HG02642 (cell line): ENCODE data around the gene GOLGA6C.
"Not testable (repeated sequence)": the region's sequence is repeated elsewhere in the genome, so short reads cannot be mapped to it uniquely, and the experiment has no call there.

Source experiments
- ATAC-seq: cut with Tn5 transposase; IDR thresholded peaks from one replicate; pipeline ENCODE4 v1.9.1; 2021; ENCODE audit warnings: mild to moderate bottlenecking; ENCODE audit not compliant: unreplicated experiment, poor library complexity

Gene GOLGA6C, protein sequence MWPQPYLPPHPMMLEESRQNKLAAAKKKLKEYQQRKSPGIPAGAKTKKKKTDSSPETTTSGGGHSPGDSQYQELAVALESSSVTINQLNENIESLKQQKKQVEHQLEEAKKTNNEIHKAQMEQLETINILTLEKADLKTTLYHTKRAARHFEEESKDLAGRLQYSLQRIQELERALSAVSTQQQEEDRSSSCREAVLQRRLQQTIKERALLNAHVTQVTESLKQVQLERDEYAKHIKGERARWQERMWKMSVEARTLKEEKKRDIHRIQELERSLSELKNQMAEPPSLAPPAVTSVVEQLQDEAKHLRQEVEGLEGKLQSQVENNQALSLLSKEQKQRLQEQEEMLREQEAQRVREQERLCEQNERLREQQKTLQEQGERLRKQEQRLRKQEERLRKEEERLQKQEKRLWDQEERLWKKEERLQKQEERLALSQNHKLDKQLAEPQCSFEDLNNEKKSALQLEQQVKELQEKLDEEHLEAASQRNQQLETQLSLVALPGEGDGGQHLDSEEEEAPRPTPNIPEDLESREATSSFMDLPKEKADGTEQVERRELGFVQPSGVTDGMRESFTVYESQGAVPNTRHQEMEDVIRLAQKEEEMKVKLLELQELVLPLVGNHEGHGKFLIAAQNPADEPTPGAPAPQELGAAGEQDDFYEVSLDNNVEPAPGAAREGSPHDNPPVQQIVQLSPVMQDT

GRCh38 chr15:75258034-75258433, at the start of gene GOLGA6C:
Gene GOLGA6C, plus strand, starts transcription at chr15:75258334. Its CDS starts 265 bp downstream, at chr15:75258599.
- not testable (repeated sequence) for ATAC-seq

GRCh38 chr15:75208501-75209288, 49.4 kb upstream of the GOLGA6C start:
- no peak for ATAC-seq

DNA sequence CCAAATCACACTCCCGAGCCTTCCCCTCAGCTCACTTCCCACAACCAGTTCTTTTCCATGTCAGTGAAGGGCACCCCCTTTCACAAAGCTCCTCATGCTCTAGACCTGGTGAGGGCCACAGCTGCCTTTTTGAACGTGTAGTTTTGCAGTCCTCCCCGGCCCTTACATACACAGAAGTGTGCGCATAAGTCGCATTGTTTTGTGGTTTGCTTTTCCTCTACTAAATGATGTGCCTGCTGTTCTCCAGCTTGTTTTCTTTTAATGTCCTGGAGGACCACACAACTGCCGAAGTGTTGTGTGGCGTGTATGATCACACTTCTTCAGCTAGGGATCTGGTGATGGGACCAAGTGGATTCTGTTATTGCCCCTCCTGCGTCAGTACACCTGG, 48.9 kb upstream of the GOLGA6C start:
- no peak for ATAC-seq

DNA sequence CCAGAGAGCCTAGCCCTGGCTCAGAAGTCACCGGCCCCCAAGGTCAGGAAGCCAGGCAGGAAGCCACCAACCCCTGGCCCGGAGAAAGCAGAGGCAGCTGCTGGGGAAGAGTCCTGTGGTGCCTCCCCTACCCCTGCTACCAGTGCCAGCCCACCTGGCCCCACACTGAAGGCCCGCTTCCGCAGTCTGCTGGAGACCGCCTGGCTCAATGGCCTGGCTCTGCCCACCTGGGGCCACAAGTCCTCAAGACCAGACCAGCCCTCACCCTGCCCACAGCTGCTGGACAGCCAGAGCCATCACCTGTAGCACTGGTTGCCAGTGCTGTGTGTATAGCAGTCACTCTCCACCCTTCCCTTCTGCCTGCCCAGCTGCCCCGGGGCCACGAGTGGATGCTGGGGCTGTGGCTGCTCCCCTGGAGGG, 47.3 kb upstream of the GOLGA6C start:
- ATAC-seq = no peak

- ATAC-seq = no peak
Observed at GRCh38 chr15:75211436-75212199, 46.5 kb upstream of the GOLGA6C start.

DNA sequence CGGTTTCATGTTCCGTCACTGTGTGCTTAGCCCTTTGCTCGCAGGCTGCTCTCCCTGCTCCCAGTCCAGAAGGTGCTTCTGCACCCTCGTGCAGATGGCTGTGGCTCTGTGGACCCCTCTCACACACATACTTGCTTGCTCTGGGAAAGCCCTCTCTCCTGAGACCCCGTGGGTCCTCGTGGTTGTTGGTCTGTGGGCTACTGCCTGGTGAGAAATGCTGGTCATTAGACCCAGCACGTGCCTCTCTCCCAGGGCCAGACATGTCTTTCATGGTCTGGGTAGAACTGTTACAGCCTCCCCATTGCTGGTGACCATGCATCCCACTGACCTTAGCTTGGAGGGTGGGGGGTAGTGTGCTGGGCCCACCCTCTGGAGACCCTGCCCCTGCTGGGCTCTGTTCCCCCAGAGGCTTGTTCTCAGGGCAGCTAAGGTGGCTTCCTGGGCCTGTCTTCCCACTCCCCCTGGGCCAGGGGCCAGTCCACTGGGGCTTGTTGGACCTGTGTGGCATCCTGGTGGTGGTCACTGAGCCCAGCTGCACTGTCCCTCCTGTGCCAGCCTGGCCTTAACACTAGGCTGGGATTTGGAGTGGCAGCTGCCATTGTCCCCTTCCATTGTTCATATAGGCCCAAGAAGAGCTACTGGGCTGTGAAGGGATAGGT, 45.8 kb upstream of the GOLGA6C start:
- no peak for ATAC-seq

DNA sequence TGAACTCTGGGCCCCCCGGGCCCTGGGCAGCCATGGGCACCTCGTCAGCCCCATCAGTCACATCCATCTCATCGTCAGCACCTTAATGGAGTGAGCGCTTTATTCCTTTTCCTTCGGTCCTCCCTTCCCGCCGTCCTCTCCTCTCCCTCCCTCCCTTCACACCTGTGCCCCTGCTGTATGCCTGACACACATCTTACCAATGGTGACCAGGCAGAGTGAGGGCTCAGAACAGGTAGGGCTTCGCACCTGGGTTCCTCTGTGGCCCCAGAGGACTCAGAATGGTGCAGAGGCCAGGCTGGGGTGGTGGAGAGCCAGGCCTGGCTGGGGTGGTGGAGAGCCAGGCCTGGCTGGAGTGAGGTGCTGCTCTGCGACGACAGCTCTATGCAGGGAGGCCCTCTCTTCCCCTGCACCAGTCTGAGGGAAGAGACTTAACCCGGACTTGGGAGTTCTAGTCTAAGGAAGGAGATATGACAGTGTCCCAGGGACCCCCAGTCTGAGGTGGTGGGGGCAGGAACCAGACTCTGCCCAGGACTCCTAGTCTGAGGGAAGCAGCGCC, 44.8 kb upstream of the GOLGA6C start:
- no peak for ATAC-seq

- no peak for ATAC-seq
Observed at GRCh38 chr15:75213768-75214221, 44.3 kb upstream of the GOLGA6C start.

DNA sequence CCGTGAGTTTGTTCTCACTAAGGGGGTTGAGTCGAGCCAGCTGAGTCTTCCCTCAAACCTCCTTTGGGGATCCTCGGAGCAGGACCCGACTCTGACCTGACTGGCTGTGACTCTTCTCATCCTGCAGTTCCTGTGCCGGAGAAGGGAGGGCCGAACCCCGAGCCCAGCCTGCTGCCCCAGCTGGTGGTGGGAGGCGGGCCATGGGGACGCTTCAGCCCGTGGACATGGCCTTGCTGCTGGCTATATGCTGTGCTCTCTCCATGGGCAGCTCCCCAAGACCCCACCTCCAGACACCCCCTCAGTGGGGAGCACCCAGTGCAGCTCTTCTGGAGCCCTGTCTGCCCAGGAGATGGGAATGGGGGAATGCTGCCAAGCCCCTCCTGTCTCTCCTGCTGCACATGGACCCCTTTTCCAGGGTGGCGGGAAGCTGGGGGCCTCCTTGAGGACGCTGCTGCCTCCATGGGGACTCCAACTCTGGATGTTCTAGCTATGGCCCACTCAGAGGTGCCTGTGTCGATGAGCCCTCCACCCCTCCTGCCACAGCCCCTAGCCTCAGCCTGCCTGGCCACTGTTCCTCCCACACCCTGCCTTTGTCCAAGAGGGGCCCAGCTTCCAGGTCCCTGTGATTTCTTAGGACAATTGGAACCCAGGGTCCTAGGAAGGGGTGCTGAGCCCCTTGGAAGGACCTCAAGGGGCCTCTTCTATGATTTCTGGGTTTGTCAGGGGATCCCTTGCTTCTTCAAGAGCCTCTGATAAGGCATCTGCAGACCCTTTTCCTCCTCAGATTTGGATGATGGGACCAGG, 43.6 kb upstream of the GOLGA6C start:
- ATAC-seq = no peak

DNA sequence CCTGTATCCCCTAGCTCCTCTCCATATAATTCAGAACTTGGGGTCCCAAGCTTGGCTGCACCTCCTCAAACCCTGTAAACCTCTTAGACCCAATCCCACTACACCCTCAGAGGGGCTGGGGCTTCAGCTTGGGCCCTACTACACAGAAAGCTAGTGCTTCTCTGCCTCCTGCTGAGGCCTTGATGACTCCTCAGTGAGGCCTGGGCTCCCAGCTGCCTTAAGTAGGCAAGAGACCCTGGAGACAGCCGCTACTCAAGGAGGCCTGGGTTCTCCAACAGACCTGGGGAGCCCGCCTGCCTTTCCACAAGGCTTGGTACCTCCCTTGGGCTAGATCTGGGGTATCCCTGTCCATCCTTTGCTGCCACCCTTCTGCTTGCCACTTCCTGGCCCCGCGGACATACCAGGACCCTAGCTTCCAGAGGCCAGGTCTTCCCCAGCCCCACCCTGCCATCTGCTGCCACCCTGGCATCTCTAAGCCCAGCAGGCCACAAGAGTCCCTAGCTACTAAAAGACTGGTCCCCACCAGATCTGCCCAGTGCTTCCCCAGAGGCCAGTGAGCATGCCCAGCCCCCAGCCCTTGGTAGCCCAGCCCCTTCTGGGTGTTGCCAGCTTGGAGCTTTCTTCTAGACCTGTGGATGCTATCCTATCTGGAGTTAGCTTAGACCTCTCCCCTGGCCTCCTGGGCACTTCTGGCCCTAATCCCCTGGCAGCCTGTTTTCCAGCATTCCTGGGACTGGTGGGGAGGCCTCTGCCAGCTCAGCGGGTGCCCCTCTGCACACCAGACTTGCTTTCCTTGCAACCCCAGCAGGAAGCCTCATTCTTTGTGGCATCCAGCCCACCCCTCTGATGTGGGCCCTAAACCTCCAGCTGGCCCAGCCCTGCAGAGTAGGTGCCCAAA, 42.8 kb upstream of the GOLGA6C start:
- ATAC-seq = no peak

GRCh38 chr15:75217012-75217411, 41.1 kb upstream of the GOLGA6C start:
- no peak for ATAC-seq

DNA sequence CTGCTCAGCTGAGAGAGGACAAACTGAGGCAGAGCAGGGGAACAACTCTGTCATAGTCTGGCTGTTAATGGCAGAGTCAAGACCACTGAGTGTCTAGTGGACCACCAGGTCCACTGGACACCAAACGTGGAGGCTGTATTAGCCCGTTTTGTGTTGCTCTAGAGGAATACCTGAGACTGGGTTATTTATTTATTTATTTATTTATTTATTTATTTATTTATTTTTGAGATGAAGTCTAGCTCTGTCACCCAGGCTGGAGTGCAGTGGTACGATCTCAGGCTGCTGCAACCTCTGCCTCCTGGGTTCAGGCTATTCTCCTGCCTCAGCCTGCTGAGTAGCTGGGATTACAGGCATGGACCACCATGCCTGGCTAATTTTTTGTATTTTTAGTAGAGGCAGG, 40.6 kb upstream of the GOLGA6C start:
- ATAC-seq = not testable (repeated sequence)

DNA sequence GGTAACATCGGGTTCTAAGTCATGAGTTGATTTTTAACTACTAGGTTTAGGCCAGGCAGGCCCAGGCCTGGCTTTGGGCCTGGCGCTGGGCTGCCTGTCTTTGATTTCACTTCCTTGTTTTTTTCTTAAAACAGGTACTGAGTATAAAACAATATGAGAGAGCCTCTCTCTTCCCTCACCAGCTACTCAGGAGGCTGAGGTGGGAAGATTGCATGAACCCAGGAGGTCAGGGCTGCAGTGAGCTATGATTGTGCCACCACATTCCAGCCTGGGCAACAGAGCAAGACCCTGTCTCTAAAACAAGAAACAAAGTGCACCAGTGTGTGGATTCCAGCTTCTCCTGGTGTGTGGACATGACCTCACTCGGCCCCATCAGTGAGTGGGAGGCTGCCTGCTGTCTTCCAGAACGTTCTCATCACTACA, 38.6 kb upstream of the GOLGA6C start:
- not testable (repeated sequence) for ATAC-seq

GRCh38 chr15:75223688-75224087, 34.4 kb upstream of the GOLGA6C start:
- ATAC-seq = no peak

GRCh38 chr15:75224281-75224680, 33.9 kb upstream of the GOLGA6C start:
- ATAC-seq = no peak

DNA sequence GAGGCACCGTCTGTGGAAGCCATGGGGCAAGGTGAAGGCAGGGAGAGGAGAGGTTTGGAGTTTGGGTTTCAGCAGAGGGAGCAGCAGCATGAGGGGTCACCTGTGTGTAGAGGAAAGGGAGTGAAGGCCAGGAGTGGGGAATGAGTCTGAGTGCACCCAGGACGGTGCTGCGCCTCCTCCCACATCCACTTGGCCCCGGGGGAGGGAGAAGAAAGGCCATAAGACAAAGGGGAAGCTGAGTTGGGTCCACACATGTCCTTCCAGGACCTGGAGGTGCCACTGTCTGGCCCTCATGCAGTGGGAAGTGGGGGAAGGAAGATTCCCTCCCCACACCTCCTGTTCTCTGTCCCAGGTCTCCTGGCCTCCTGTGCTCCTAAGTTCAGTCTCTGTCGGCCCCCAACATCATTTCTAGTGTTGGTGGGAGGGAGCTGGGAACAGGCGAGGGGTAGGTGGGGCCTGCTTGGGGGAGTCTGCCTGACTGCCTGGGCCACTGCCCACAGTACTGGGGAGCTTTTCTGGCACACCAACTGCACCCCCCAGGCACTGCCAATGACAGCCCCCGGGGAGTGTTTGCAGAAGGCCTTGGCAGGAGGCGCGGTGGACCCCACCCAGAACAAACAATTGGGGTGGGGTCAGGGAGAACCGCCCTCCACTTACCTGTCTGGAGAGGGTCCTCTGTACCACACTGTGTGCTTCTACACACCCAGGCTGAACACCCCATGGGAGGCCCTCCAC, 32.9 kb upstream of the GOLGA6C start:
- not testable (repeated sequence) for ATAC-seq
